HG02610 (cell line): ENCODE measurements around the gene CCDC32.
A peak's percentile ranks its signal among the peaks of the same experiment; 100 is the strongest.

ENCODE experiments used
- ATAC-seq: cut with Tn5 transposase; IDR thresholded peaks from one replicate; pipeline ENCODE4 v1.9.1; 2021; ENCODE audit warnings: mild to moderate bottlenecking, moderate library complexity; ENCODE audit not compliant: unreplicated experiment

The CCDC32 gene

DNA sequence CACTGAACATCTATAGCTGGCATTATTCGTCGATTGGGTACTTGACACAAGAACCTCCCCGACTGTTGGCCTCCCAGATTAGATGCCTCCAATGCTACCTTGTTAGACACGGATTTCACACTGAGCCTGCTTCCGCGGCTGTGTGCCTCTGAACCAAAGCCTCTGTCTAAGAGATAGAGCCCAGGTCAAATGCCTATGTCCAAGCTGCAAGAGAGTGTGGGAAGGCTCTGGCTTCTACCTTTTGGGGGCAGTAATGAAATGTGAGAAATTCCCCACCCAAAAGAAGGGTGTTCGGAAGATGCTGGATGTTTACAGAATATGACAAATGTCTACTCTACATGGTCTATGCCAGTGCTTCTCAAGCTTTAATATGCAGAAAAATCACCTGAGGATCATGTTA is 2.3 kb upstream of the CCDC32 start:
- no peak for ATAC-seq

DNA sequence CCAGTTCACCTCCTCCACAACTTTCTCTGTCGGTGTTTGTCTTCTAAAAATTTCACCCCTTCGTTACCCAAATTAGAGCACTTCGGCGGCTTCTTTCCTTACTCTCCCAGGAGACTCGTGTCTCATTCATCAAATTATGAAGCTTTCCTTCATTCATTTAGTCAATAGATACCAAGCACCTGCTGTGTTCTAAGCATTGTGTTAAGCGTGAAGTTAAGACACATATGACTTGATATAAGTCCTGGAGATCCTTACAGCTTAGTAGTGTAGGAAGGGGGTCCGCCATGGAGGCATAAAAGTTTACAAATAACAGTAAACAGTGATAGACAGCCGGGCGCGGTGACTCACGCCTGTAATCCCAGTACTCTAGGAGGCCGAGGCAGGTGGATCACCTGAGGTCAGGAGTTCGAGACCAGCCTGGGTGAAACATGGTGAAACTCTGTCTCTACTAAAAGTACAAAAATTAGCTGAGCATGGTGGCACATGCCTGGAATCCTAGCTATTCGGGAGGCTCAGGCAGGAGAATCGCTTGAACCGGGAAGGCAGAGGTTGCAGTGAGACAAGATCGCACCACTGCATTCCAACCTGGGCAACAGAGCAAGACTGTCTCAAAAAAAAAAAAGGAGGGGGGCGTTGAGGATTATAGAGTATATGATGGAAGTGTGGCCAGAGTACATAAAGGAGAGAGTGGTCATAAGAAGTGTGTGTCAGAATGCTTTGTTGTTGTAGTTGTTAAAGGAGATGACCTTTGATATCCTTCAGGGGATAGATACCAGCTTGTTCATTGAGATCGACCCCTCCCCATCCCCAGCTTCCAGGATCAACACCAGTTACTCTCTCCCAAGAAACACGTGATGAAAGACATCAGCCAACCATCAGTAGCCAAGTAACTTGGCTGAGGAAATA is 744 bp upstream of the CCDC32 start:
- ATAC-seq = no peak

DNA sequence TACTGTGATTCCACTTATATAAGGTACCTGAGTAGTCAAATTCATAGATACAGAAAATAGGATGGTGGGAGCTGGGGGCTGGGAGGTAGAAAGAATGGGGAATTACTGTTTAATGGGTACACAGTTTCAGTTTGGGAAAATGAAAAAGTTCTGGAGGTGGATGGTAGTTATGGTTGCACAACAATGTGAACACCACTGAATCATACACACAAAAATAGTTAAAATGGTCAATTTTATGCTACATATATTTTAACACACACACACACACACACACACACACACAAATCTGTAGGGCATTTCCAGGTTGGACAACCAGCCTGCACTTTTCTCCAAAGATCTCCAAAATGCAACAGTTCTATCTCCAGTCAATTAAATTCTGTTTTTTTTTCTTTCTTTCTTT is 1.4 kb downstream of the CCDC32 start:
- ATAC-seq = no peak

DNA sequence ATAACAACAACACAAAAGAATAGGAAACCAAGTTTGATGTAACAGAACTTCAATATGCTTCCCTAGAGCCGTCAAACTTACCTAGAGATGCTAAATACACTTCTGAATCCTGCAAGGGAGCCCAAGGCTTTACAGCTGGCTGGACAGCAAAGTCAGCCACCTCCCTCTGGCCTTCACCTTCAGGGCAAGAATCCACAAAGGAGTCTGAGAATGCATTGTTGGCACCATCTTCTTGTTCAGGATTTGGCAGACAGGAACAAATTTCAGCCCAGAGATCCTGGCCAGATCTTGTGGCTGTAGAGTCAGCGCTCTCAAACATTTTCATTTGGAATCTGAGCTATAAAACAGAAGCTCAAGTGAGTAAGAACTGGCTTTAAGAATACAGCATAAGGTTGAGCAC is 2.2 kb downstream of the CCDC32 start:
- ATAC-seq = no peak

DNA sequence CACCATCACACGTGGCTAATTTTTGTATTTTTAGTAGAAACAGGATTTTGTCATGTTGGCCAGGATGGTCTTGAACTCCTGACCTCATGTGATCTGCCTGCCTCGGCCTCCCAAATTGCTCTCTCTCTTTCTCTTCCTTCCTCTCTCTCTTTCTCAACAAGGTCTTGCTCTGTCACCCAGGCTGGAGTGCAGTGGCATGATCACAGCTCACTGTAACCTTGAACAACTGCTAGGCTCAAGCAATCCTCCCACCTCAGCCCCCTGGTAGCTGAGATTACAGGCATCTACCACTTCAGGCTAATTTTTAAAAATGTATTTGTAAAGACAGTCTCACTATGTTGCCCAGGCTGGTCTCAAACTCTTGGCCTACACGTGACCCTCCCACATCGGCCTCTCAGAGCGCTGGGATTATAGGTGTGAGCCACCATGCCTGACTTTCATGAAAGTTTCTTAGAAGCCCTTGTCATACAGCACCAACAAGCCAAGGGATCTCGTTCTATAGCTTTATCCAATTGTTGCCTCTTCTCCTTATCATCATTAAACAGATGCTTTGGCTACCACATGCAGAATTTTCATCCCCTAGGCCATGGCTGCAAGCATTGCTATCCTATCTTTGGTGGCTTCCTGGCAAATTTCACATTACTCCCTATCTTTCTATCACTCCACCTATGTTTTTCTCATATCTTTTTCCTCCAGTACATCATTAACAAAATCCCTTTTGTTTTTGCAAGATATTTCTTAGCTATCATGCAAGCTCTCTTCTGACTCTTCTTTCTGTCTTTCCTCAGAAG is 5.7 kb downstream of the CCDC32 start:
- no peak for ATAC-seq

DNA sequence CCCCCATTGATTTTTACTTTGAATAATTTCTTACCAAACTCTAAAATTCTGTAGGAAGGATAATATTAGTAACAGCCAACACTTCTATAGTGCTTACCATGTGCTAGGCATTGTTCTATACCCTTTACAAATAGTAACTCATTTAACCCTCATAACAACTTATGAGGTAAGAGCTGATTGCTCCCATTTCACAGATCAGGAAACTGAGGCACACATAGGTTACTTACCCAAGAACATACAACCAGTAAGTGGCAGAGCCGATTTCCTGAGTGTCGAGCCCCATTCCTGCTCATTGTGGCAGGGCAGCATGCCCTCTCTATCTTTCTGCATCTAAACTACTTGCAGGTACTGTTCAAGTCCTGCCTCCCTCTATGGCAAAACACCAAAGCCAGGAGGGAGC is 9.0 kb downstream of the CCDC32 start:
- no peak for ATAC-seq

DNA sequence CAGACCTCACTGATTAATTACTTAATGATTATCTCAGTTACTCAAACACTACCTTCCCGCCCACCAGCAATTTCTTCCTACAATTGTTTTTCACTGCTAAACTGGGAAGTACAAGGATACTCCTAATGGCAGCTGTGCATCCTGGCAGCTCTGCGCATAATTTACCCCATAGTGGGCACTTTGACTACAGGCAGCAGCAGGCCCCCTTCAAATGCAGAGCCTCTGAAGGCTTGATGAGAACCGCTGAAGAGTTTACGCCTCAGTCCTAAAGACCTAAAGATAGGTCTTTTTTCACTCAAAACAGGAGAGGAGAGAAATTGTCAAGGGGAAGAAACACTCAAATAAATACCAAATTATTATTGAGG is 10.7 kb downstream of the CCDC32 start:
- no peak for ATAC-seq

DNA sequence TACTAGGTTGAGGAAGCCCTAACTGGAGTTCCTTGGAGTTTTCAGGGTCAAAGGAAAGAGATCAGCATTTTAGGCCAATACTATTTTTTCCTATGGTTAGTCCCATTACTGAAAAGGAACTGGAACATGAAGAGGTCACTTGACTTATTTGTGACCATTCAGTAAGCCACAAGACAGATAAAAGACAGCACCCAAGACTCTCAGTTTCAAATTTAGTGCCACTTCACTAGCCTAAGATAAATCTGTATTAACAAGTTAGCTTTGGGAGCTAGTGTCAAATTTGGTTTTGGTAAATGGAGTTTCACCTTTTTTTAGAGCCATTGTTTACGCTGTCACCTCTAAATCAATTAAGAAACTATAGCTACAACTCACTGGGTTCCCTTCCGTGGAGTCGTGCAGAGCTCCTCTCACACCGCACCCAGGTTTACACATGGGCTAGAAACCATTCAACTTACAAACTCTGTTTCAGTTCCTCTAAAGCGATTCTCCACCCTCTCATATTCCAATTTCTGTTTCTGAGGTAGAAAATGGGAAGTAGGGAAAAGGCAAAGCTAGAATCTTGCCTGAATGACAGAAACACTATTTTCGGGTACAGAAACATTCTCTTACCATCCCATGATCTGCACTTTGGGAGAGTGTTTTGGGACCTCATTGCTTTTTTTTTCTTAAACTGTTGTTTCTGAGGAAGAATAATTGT is 14.4 kb downstream of the CCDC32 start:
- peak; percentile 81 for ATAC-seq

DNA sequence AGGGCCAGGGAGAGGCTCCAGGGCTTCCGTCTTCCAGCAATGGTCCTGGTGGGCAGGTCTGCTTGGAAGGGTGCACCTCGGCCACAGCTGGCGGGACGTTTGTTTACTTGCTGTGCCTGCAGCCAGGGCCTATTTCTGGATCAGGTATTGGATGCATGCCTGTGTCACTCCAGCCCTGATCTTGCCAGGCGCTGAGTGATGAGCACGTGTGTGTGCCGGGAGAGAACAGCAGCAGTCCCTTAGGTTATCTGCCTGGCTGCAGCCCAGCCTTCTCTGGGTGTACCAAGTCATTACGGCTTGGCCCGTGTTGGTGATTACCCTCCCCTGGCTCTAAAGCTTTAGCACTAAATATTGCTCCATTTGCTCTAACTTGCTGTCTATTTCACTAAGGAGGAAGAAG is 14.9 kb downstream of the CCDC32 start:
- ATAC-seq = peak; percentile 4

DNA sequence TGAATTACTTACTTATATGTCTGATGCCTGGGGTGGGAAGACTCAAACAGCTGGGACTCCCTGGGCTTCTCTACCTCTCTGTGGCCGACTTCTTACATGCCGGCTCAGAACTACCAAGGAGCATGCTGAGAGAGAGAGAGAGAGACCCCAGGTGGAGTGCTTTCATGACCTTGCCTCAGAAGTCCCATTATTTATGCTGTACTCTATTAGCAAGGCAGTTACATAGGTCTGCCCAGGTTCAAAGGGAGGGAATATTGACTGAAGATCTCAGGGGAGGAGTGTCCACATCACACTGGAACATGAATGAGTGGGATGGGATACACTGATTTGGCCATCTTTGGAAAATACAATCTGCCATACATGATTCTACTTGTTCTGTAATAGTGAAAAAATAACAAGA is 16.2 kb downstream of the CCDC32 start:
- no peak for ATAC-seq

DNA sequence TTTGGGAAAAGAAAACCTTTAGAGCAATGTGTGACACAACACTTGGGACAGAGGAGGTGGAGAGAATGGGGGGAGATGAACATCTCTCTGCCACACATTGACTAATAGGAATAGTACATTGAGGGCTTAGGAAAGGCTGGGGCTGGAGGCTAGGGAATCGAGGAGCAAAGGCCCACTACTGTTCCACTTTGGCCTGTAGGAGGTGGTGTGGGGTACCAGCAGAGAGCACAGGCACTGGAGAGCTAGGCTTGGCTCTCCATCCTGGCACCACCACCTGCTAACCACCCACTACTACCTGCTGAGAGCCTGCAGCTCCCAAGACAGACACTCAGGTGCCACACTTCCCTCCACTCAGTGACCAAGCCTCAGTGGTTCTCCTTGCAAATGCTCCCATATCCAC is 19.4 kb downstream of the CCDC32 start:
- ATAC-seq = no peak

DNA sequence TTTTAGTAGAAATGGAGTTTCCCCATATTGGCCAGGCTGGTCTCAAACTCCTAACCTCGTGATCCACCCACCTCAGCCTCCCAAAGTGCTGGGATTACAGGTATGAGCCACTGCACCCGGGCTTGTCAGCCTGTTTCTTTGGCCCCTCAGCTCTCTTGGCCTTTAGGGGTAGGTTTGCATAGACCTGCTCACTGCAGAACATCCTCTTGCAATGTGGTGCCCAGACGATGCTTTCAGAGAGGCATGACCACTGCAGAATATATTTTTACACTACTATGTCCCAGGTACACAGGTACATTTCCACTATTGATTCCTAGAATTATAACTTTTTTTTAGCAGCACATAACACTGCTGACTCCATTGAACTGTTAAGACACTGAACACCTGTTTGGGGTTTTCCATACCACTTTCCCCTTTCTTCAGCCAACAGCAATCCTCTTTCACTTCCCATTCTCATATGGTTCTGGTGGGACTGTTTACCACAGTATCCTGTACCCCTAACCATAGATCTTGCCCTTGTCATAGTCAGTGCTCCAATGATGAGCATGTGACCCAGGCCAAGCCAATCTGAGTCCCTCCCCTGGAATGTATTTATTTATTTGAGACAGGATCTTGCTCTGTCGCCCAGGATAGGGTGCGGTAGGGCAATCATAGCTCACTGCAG is 21.1 kb downstream of the CCDC32 start:
- ATAC-seq = peak; percentile 79

DNA sequence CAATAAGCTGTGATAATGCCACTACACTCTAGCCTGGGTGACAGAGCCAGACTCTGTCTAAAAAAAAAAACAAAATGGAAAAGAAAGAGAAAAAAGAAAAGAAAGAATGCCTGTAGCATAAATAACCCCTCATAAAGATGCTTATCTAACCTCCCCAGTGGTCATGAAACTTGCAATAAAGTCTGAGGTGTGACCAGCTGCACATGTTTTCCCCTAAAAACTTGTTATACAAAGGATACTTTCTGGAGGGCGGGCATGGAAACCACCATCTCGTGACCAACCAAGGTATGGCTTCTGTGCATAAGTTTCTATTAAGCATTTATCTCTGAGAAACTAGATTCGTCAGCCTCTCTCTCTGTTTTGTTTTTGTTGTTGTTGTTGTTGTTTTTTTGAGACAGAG is 21.8 kb downstream of the CCDC32 start:
- ATAC-seq = peak; percentile 37

DNA sequence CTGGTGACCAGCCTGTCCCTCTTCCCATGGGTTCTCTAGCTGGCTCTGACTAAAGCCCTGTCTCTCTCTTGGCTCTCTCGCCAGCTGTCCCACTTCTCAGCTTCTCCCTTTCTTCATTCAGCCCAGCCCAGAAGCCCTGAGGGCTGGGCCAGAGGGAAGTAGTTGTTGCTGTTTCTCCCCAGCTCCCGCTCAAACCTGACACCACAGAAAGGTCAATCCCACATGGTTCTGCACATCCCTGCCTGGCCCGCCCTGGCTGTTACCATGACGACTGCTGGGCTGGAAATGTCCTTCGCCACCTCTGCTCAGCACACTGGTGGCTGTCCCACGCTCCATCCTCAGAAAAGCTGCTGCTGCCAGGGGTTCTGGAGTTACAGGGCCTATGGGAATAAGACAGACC is 25.9 kb downstream of the CCDC32 start:
- ATAC-seq = no peak

DNA sequence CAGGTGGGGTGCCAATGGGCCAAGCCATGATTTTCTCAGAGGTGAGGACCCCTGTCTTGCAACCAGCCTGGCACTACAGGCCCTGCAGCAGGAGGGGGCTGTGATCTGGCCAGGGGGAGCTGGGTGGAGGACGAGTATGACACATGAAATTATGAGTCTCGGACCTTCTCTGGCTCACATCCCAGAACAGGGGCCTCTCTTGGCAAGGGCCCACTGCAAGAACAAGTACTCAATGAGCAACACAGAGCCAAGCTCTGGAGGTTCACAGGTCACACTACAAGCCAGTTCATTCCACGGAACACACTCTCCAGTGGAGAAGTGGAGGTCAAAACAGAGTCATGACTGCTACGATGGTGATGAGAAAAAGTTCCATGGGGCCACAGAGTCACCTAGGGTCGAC is 28.3 kb downstream of the CCDC32 start:
- no peak for ATAC-seq

DNA sequence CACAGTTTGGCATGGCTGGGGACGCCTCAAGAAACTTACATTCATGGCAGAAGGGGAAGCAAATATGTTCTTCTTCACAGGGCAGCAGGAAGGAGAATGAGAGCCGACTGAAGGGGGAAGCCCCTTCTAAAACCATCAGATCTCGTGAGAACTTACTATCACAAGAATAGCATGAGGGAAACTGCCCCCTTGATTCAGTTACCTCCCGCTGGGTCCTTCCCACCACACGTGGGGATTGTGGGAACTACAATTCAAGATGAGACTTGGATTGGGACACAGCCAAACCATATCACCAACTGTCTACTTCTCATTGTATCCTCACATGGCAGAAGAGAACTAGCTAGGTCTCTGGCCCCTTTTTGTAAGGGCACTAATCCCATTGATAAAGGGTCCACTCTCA is 30.5 kb downstream of the CCDC32 start:
- ATAC-seq = no peak

DNA sequence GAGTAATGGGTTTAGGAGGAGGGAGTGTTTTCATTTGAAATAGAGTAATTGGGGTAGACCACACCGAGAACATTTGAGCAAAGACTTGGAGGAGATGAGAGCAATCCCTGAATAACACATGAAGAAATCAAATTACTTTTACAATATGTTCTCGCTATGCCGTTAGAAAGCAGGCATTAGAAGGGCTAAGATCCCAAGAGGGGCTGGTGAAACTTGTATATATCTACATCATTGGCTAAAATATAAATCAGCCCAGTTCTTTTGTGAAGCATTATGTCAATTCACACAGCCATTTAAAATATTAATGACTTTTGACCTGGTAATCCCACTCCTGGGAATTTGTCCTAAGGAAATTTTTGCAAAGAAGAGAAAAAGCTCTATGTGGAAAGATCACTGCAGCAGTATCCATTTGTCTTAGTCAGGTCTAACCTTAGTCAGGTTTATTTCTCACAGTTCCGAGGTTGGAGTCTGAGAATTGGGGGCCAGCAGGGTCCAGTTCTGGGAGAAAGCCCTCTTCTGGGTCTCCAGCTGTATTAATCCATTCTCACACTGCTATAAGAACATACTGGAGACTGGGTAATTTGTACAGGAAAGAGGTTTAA is 31.0 kb downstream of the CCDC32 start:
- ATAC-seq = no peak

DNA sequence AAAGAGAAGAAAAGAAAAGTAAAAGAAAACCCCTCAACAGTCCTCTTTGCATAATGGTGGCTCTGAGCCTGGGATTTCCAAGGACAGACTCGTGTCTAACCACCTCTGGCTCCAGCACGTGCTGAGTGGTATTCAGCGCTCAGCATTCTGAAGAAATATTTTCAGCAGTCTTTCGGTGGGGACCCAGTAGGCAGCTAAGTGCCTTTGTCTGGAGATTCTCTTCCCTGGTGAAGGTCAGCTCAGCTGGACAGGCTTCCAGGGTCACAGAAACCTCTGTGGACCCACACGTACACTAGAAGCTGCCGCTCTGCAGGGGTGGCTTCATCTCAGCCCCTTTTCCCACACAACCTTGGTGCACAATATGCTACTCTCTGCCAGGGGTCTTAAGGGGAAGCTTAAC is 36.0 kb downstream of the CCDC32 start:
- no peak for ATAC-seq

DNA sequence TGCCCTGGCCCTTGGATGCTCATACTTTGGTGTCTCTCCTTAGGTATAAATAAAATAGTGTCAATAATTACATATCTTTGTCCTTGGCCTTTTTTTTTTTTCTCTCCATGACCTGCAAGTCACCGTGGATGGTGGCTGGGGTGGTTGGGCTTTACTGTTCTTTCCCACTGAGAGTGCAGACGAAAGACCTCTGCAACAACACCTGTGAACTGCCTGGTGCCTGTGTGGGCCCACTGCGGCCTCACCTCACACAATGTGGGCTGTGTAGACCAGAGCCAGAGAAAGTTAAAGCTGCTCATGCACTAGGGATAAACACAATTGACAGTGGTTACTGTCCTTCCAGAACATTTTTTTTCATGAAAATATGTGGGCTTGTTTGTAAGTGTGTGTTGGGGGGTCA is 39.0 kb downstream of the CCDC32 start:
- no peak for ATAC-seq

DNA sequence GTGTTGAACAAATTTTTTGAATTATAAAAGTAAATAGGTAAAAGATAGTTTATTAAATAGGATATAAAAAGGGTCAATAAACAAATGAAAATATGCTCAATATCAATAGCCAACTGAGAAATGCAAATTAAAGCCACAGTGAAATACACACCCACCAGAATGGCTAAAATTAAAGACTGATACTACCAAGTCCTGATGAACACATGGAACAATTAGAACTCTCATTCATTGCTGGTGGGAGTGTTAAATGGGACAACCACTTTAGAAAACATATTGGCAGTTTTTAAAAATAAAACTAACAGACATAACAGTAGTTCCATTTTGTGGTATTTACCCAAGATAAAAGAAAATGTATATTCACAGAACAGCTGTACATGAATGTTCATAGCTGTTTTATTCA is 41.2 kb downstream of the CCDC32 start:
- no peak for ATAC-seq

DNA sequence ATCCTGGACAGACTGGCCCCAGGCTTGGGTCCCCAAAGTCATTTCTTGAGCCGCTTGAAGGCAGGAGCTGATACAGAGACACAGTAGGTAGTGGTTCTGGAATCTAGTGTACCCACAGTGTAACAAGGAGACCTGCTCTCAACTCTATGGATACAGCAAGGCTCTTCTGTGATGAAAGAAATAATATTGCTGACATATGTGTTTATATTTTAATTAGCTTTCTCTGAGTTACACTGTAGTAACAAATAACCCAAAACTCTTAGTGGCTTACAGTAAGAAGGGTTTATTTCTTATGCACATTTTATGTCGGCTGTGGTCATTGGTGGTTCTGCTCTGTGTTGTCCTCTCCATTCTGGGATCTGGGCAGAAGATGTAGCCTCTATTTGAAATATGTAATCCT is 48.5 kb downstream of the CCDC32 start:
- no peak for ATAC-seq
